Measurements from ENCODE around the gene C1orf115.
"Not testable (repeated sequence)": the region's sequence is repeated elsewhere in the genome, so short reads cannot be mapped to it uniquely, and the experiment has no call there.

The C1orf115 gene

DNA sequence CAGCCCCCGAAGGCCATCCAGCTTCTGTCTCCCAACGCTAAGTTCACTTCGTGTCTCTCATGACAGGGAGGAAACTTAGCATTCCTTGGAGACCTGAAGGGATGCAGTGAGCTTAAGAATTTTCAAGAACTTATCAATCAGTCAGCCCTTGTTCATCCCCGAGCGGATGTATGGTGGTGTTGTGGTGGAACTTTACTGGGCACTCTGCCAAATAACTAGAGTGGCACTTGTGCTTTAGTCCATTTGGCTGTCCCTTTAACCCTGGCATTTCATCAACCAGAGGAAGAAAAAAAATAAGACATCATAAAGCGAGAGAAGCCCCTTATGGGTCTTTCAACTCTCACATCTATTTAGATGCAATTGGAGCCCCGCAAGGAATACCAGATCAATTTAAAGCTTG lies 31.1 kb downstream of the C1orf115 start:
- not testable (repeated sequence) for H3K4me3 ChIP-seq (ENCODE audit: low read depth, low read length); H3K23ac ChIP-seq (ENCODE audit: low read length); H3K79me2 ChIP-seq (ENCODE audit: control insufficient read depth, insufficient read depth, low read length, poor library complexity); H2BK120ac ChIP-seq (ENCODE audit: insufficient read depth, low read length, poor library complexity); H2AFZ ChIP-seq (ENCODE audit: insufficient read depth, low read length, poor library complexity); H3K4ac ChIP-seq (ENCODE audit: low read depth, low read length); H3K36me3 ChIP-seq (ENCODE audit: control insufficient read depth in 1 of 2, insufficient read depth in 2 of 2, low read length in 2 of 2); H3K9me3 ChIP-seq (ENCODE audit: insufficient read depth, low read depth, low read length); H4K8ac ChIP-seq (ENCODE audit: low read depth, low read length); H3K27me3 ChIP-seq (ENCODE audit: insufficient read depth, low read length); H4K12ac ChIP-seq (ENCODE audit: low read depth, low read length); H3K4me1 ChIP-seq (ENCODE audit: control insufficient read depth in 1 of 2, insufficient read depth in 2 of 2, low read length in 2 of 2); H2AK5ac ChIP-seq (ENCODE audit: low read length); H3K14ac ChIP-seq (ENCODE audit: low read length); H3K9ac ChIP-seq (ENCODE audit: low read length); H3K18ac ChIP-seq (ENCODE audit: low read length); H3K27ac ChIP-seq (ENCODE audit: low read depth, low read length); H3K4me2 ChIP-seq (ENCODE audit: low read length); H2BK12ac ChIP-seq (ENCODE audit: low read length); H4K91ac ChIP-seq (ENCODE audit: low read depth, low read length); H2BK5ac ChIP-seq (ENCODE audit: low read depth, low read length, poor library complexity); DNase-seq; H3K79me1 ChIP-seq (ENCODE audit: low read length)
- WGBS (ENCODE audit: extremely low coverage, insufficient coverage, insufficient read length), result no CpG with 5 or more reads among the region's 7 CpGs

DNA sequence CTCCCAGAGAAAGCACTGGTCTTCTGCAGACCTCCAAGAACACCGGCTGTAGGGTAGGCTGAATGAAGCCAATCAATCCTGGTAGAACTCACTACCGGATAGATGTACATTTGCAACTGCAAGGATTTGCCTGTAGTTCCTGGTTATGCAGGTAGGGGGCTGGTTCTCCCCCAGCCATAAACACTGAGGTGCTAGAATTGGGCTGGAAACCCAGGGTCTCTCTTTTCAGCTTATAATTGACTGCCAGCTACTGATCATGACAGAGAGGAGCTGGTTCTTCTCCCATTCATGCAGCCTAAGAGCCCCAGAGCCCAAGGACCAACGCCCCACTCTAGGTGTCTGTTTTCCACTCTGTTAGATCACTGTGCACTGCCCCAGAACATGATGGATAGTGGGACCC lies 36.5 kb downstream of the C1orf115 start:
- no peak overlapping the region for H3K4me3 ChIP-seq (ENCODE audit: low read depth, low read length)
- no peak overlapping the region for H2BK12ac ChIP-seq (ENCODE audit: low read length)
- H3K79me1 ChIP-seq (ENCODE audit: low read length), result no peaks in the 10 kb centered on the region
- no peaks in the 10 kb centered on the region for H3K36me3 ChIP-seq (ENCODE audit: control insufficient read depth in 1 of 2, insufficient read depth in 2 of 2, low read length in 2 of 2)
- H3K18ac ChIP-seq (ENCODE audit: low read length), result no peak overlapping the region
- no peaks in the 10 kb centered on the region for H3K27me3 ChIP-seq (ENCODE audit: insufficient read depth, low read length)
- no peak overlapping the region for H2BK120ac ChIP-seq (ENCODE audit: insufficient read depth, low read length, poor library complexity)
- no peaks in the 10 kb centered on the region for H3K4me1 ChIP-seq (ENCODE audit: control insufficient read depth in 1 of 2, insufficient read depth in 2 of 2, low read length in 2 of 2)
- H3K23ac ChIP-seq (ENCODE audit: low read length), result no peak overlapping the region
- H3K4ac ChIP-seq (ENCODE audit: low read depth, low read length), result peak overlapping the region; percentile 10
- H4K91ac ChIP-seq (ENCODE audit: low read depth, low read length), result no peak overlapping the region
- H3K79me2 ChIP-seq (ENCODE audit: control insufficient read depth, insufficient read depth, low read length, poor library complexity), result no peaks in the 10 kb centered on the region
- no peak overlapping the region for H3K27ac ChIP-seq (ENCODE audit: low read depth, low read length)
- no peak overlapping the region for H2AFZ ChIP-seq (ENCODE audit: insufficient read depth, low read length, poor library complexity)
- no peak overlapping the region for H3K9ac ChIP-seq (ENCODE audit: low read length)
- DNase-seq, result peak in 1 of 2 donors; percentile 27
- H2BK5ac ChIP-seq (ENCODE audit: low read depth, low read length, poor library complexity), result no peak overlapping the region
- no CpG with 5 or more reads among the region's 3 CpGs for WGBS (ENCODE audit: extremely low coverage, insufficient coverage, insufficient read length)
- no peak overlapping the region for H3K14ac ChIP-seq (ENCODE audit: low read length)
- no peaks in the 10 kb centered on the region for H3K9me3 ChIP-seq (ENCODE audit: insufficient read depth, low read depth, low read length)
- H4K12ac ChIP-seq (ENCODE audit: low read depth, low read length), result no peak overlapping the region
- H2AK5ac ChIP-seq (ENCODE audit: low read length), result no peak overlapping the region
- H4K8ac ChIP-seq (ENCODE audit: low read depth, low read length), result no peak overlapping the region
- no peak overlapping the region for H3K4me2 ChIP-seq (ENCODE audit: low read length)

DNA sequence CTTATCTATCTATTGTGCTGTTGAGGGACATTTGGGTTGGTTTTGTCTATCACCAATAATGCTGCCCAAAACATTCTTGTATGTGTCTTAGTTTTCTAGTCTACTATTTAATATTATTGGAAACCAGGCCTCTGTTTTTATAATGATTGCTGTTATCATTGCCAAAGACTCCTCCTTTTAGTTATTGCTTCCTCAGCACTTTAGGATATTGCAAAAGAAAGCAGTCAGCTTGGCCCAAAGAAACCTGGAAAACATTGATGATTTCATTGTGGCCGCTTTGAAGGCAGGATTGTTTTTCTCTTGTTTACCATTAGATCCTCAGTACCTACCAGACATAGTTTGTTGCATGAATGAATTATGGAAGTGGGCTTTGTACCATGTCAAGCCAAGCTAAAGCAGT lies 37.4 kb downstream of the C1orf115 start:
- no peaks in the 10 kb centered on the region for H3K27me3 ChIP-seq (ENCODE audit: insufficient read depth, low read length)
- H2AFZ ChIP-seq (ENCODE audit: insufficient read depth, low read length, poor library complexity), result no peak overlapping the region
- no peak overlapping the region for H3K4ac ChIP-seq (ENCODE audit: low read depth, low read length)
- no peak overlapping the region for H3K4me2 ChIP-seq (ENCODE audit: low read length)
- H4K12ac ChIP-seq (ENCODE audit: low read depth, low read length), result no peak overlapping the region
- no peak overlapping the region for H3K27ac ChIP-seq (ENCODE audit: low read depth, low read length)
- no peak overlapping the region for H4K8ac ChIP-seq (ENCODE audit: low read depth, low read length)
- H3K79me2 ChIP-seq (ENCODE audit: control insufficient read depth, insufficient read depth, low read length, poor library complexity), result no peaks in the 10 kb centered on the region
- no peak overlapping the region for H3K9ac ChIP-seq (ENCODE audit: low read length)
- no peaks in the 10 kb centered on the region for H3K9me3 ChIP-seq (ENCODE audit: insufficient read depth, low read depth, low read length)
- no peaks in the 10 kb centered on the region for H3K36me3 ChIP-seq (ENCODE audit: control insufficient read depth in 1 of 2, insufficient read depth in 2 of 2, low read length in 2 of 2)
- H2AK5ac ChIP-seq (ENCODE audit: low read length), result no peak overlapping the region
- H4K91ac ChIP-seq (ENCODE audit: low read depth, low read length), result no peak overlapping the region
- no peak overlapping the region for H3K23ac ChIP-seq (ENCODE audit: low read length)
- H2BK12ac ChIP-seq (ENCODE audit: low read length), result no peak overlapping the region
- no peak overlapping the region for H3K18ac ChIP-seq (ENCODE audit: low read length)
- DNase-seq, result no peak
- H3K79me1 ChIP-seq (ENCODE audit: low read length), result peaks cover under 1% of the 10 kb centered on the region
- no peak overlapping the region for H3K14ac ChIP-seq (ENCODE audit: low read length)
- peaks cover 0 to under 1% of the 10 kb centered on the region in 2 experiments for H3K4me1 ChIP-seq (ENCODE audit: control insufficient read depth in 1 of 2, insufficient read depth in 2 of 2, low read length in 2 of 2)
- no peak overlapping the region for H2BK120ac ChIP-seq (ENCODE audit: insufficient read depth, low read length, poor library complexity)
- WGBS (ENCODE audit: extremely low coverage, insufficient coverage, insufficient read length), result no CpG with 5 or more reads among the region's 1 CpG
- no peak overlapping the region for H2BK5ac ChIP-seq (ENCODE audit: low read depth, low read length, poor library complexity)
- no peak overlapping the region for H3K4me3 ChIP-seq (ENCODE audit: low read depth, low read length)

DNA sequence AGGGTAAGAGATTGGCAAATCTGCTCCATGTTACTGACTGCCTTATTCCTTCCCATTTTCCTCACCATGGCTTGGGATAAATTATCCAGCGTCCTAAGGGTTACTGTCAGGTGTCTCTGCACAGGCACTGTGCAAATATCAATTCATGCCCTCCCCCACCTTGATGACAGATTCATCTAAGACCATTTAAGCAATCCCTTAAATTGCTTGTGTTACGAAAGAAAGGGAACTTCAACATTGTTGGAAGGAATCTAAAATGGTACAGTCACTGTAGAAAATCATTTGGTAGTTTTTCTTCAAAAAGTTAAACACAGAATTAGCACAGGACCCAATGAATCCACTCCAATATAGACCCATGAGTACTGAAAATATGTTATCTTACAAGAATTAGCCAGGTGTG lies 40.3 kb downstream of the C1orf115 start:
- WGBS (ENCODE audit: extremely low coverage, insufficient coverage, insufficient read length), result no CpG with 5 or more reads among the region's 2 CpGs
- Histone ChIP-seq H3K79me2 (ENCODE audit: control insufficient read depth, insufficient read depth, low read length, poor library complexity) (peaks cover 3% of the 10 kb centered on the region), H2AK5ac (ENCODE audit: low read length) (no peak overlapping the region), H2AFZ (ENCODE audit: insufficient read depth, low read length, poor library complexity) (no peak overlapping the region), H4K91ac (ENCODE audit: low read depth, low read length) (no peak overlapping the region), H4K8ac (ENCODE audit: low read depth, low read length) (no peak overlapping the region), H3K27ac (ENCODE audit: low read depth, low read length) (no peak overlapping the region), H2BK12ac (ENCODE audit: low read length) (no peak overlapping the region), H3K36me3 (ENCODE audit: control insufficient read depth in 1 of 2, insufficient read depth in 2 of 2, low read length in 2 of 2) (no peaks in the 10 kb centered on the region), H3K9me3 (ENCODE audit: insufficient read depth, low read depth, low read length) (peaks cover 1% of the 10 kb centered on the region), H3K27me3 (ENCODE audit: insufficient read depth, low read length) (no peaks in the 10 kb centered on the region), H3K18ac (ENCODE audit: low read length) (no peak overlapping the region), H4K12ac (ENCODE audit: low read depth, low read length) (no peak overlapping the region), H3K23ac (ENCODE audit: low read length) (no peak overlapping the region), H3K4me3 (ENCODE audit: low read depth, low read length) (no peak overlapping the region), H3K4ac (ENCODE audit: low read depth, low read length) (no peak overlapping the region), H3K79me1 (ENCODE audit: low read length) (peaks cover 5% of the 10 kb centered on the region), H2BK120ac (ENCODE audit: insufficient read depth, low read length, poor library complexity) (no peak overlapping the region), H3K14ac (ENCODE audit: low read length) (no peak overlapping the region), H3K4me1 (ENCODE audit: control insufficient read depth in 1 of 2, insufficient read depth in 2 of 2, low read length in 2 of 2) (peaks cover 0 to 7% of the 10 kb centered on the region in 2 experiments), H2BK5ac (ENCODE audit: low read depth, low read length, poor library complexity) (no peak overlapping the region), H3K9ac (ENCODE audit: low read length) (no peak overlapping the region), H3K4me2 (ENCODE audit: low read length) (no peak overlapping the region)
- DNase-seq, result no peak

Data from trophoblast cell (in vitro differentiated cells and primary cell).